A549 (cell line): ENCODE measurements around the gene ZBTB48. TPM values are rescaled to one million over a fixed set of nuclear protein-coding genes. Genes with fewer than 3 reads are reported as not detected.
"Not testable (repeated sequence)": the region's sequence is repeated elsewhere in the genome, so short reads cannot be mapped to it uniquely, and the experiment has no call there.

Source experiments
- ATAC-seq, 2 experiments: fragments of 200-7000 bp in 1 of 2; fragments of >200 bp in 1 of 2; cut with Nextera tagmentation in 1 of 2; cut with Tn5 transposase in 1 of 2; 3 replicates each; pipeline versions ENCODE4 v1.8.0 to v1.9.1; 2018 to 2020; ENCODE audit warnings: mild to moderate bottlenecking in 1 of 2, moderate library complexity in 1 of 2
- CTCF ChIA-PET: fragments of 300-600 bp; sonication (Branson Sonifier 250); formaldehyde crosslinking; extraction: SDS; loops from one replicate; lab custom pipeline; 2021; ENCODE audit warnings: antibody characterized with exemption, inconsistent platforms; lab: Yijun Ruan, JAX
- POLR2A ChIA-PET: fragments of 350-600 bp; formaldehyde crosslinking; extraction: SDS; loops from one replicate; lab custom pipeline; 2021; ENCODE audit warnings: antibody characterized with exemption, inconsistent platforms; lab: Yijun Ruan, JAX
- DNase-seq, 2 experiments: peaks; one replicate each; pipeline versions ENCODE4 v3.0.0 to v3.0.0-alpha.2; 2011 to 2016; ENCODE audit warnings: low read depth in 1 of 2, low spot score in 1 of 2
- FAIRE-seq: peaks from 2 replicates; lab custom pipeline; 2011; peaks lifted over from hg19 to GRCh38; lab: Jason Lieb, UNC
- H3K27ac ChIP-seq, 2 experiments: fragments of >200 bp; sonication (Bioruptor Twin); formaldehyde crosslinking; 3 replicates each; pipeline ENCODE4 v1.5.1; 2016 to 2017
- H3K4me1 ChIP-seq: fragments of >200 bp; sonication (Bioruptor Twin); formaldehyde crosslinking; 3 replicates; pipeline ENCODE4 v1.6.1; 2016
- H3K4me2 ChIP-seq: fragments of >200 bp; sonication (Bioruptor Twin); formaldehyde crosslinking; 3 replicates; pipeline ENCODE4 v1.6.1; 2016
- H3K4me3 ChIP-seq: fragments of >200 bp; sonication (Bioruptor Twin); formaldehyde crosslinking; 3 replicates; pipeline ENCODE4 v1.5.1; 2016
- H3K9me3 ChIP-seq: fragments of >200 bp; sonication (Bioruptor Twin); formaldehyde crosslinking; 3 replicates; pipeline ENCODE4 v1.6.1; 2016
- EP300 ChIP-seq, 2 experiments: fragments of >200 bp; sonication (Bioruptor Twin); formaldehyde crosslinking; IDR thresholded peaks; 2 replicates in 1 of 2; 3 replicates in 1 of 2; pipeline ENCODE4 v1.6.1; 2016 to 2017
- FOXS1 ChIP-seq: fragments of 250-450 bp; sonication (Bioruptor Pico); IDR thresholded peaks from 2 replicates; pipeline ENCODE4 v1.5.0; 2020; ENCODE audit warnings: mild to moderate bottlenecking, moderate library complexity
- JUNB ChIP-seq: fragments of >200 bp; sonication (Bioruptor Twin); formaldehyde crosslinking; IDR thresholded peaks from 2 replicates; pipeline ENCODE4 v1.6.1; 2016
- MAZ ChIP-seq: fragments of 150-350 bp; IDR thresholded peaks from 2 replicates; pipeline ENCODE4 v1.6.1; 2014; ENCODE audit warnings: antibody characterized with exemption, low read depth, low read length, borderline replicate concordance
- NFE2L2 ChIP-seq: fragments of 150-350 bp; conservative IDR thresholded peaks from 2 replicates; pipeline ENCODE4 v1.6.1; 2014; ENCODE audit warnings: low read length
- NPAS2 ChIP-seq: fragments of 250-450 bp; sonication (Bioruptor Pico); IDR thresholded peaks from 2 replicates; pipeline ENCODE4 v1.8.0; 2022; ENCODE audit warnings: mild to moderate bottlenecking, moderate library complexity, borderline replicate concordance
- POLR2AphosphoS2 ChIP-seq: conservative IDR thresholded peaks from 2 replicates; pipeline ENCODE4 v1.6.1; 2012; ENCODE audit warnings: low read length, improper control_type of control experiment, inconsistent platforms
- RAD21 ChIP-seq, 2 experiments: fragments of >200 bp in 1 of 2; sonication (Bioruptor Twin) in 1 of 2; formaldehyde crosslinking in 1 of 2; IDR thresholded peaks in 1 of 2; conservative IDR thresholded peaks in 1 of 2; 2 replicates in 1 of 2; 3 replicates in 1 of 2; pipeline ENCODE4 v1.6.1; 2012 to 2018; ENCODE audit warnings: inconsistent platforms in 1 of 2
- RNF2 ChIP-seq: fragments of 200-600 bp; sonication (generic); IDR thresholded peaks from 2 replicates; pipeline ENCODE4 v1.6.1; 2016; ENCODE audit warnings: low read depth, mild to moderate bottlenecking, antibody characterized with exemption, moderate library complexity, borderline replicate concordance
- SMC3 ChIP-seq: fragments of >200 bp; sonication (Bioruptor Twin); formaldehyde crosslinking; IDR thresholded peaks from 3 replicates; pipeline ENCODE4 v1.6.1; 2018; ENCODE audit warnings: inconsistent platforms
- TFCP2L1 ChIP-seq: fragments of 250-450 bp; sonication (Bioruptor Pico); IDR thresholded peaks from 2 replicates; pipeline ENCODE4 v1.5.0; 2021; ENCODE audit warnings: mild to moderate bottlenecking
- USF2 ChIP-seq: fragments of 450-650 bp; IDR thresholded peaks from 2 replicates; pipeline ENCODE4 v1.6.1; 2014; ENCODE audit warnings: antibody characterized with exemption
- ZC3H11A ChIP-seq: fragments of 450-650 bp; IDR thresholded peaks from 2 replicates; pipeline ENCODE4 v1.6.1; 2014; ENCODE audit warnings: antibody characterized with exemption, mild to moderate bottlenecking
- ZNF302 ChIP-seq: fragments of 250-450 bp; sonication (Bioruptor Pico); IDR thresholded peaks from 2 replicates; pipeline ENCODE4 v1.9.0; 2021; ENCODE audit warnings: inconsistent platforms, mild to moderate bottlenecking, moderate library complexity
- WGBS: methylation state at CpG from one replicate; pipeline ENCODE4 v1.1.6; 2017; ENCODE audit errors: missing lambda C conversion rate; 5-methylcytosine and 5-hydroxymethylcytosine counted together
- polyA plus RNA-seq, 4 experiments: library from polyadenylated mRNA; depleted of rRNA in 3 of 4; stranded (reverse); fragments of >200 nt; fragmentation: RNase III in 1 of 4; extraction: RNeasy Plus Mini Kit Qiagen cat#74134 plus additional on column Dnase treatment in 1 of 4; gene quantifications; 2 replicates in 3 of 4; 3 replicates in 1 of 4; pipeline ENCODE4 v1.2.3, GENCODE V29; 2011 to 2017
- TF ChIP-seq, protein P1 (sequence below): IDR thresholded peaks from 2 replicates; pipeline ENCODE4 v1.6.1; 2012; ENCODE audit warnings: low read depth, borderline replicate concordance
- TF ChIP-seq, protein P2 (sequence below): IDR thresholded peaks from 2 replicates; pipeline ENCODE4 v1.6.1; 2012
- TF ChIP-seq, protein P3 (sequence below): fragments of >200 bp; sonication (Bioruptor Twin); formaldehyde crosslinking; IDR thresholded peaks from 3 replicates; pipeline ENCODE4 v1.6.1; 2016
- TF ChIP-seq, protein P4 (sequence below): IDR thresholded peaks from 2 replicates; pipeline ENCODE4 v1.6.1; 2012

Gene ZBTB48
- polyA plus RNA-seq, 2 of the 4 experiments (the other 2 are of a cell fraction), result 8.0 to 13.1 TPM

DNA sequence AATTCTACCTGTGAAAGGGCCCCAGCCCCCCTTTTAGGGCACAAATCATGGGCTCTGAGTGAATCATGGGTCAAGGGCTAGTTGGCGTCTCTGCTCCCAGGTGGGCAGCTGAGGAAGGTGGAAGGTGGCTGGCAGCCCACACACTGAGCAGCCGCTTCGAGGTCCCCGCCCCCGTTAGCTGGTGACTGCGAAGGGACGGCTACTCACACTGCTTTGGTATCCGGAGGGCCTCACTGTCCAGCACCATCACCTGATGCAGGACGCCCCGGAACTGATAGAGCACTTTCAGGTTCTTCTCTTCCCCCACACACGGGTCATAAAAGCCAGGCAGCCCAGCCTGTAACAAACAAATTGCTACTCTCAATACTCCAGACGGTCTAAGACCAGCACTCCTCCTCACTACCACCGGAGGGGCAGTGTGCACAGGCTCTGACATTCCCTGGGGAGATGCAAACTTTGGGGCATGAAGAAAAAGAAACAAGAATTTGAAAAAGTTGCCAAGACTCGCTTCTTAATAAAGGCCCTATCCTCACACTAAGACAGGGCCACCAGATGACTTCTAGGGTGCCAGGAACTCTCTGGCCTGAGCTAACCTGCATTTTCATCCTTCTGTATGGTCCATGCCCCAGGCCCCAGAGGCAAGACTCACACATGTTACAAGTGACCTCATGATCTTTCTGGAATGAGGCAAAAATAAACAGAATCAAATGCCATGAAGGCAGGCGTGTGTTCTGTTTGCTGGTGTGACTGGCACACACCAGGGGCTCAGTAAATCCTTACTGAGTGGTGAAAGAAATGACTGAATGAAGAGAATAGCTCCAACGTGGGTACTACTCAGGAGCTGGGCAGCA, 56.3 kb downstream of the ZBTB48 start (continued):
- TF ChIP-seq, protein P1, sequence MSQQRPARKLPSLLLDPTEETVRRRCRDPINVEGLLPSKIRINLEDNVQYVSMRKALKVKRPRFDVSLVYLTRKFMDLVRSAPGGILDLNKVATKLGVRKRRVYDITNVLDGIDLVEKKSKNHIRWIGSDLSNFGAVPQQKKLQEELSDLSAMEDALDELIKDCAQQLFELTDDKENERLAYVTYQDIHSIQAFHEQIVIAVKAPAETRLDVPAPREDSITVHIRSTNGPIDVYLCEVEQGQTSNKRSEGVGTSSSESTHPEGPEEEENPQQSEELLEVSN, result no peak
- TF ChIP-seq FOXS1 (no peak), POLR2AphosphoS2 (no peak), ZNF302 (CRISPR knock-in tag) (no peak), USF2 (no peak), EP300 (IDR thresholded peaks at IDR 0.05) (no peak)
- TF ChIP-seq, all 56 proteins: peak for 0

DNA sequence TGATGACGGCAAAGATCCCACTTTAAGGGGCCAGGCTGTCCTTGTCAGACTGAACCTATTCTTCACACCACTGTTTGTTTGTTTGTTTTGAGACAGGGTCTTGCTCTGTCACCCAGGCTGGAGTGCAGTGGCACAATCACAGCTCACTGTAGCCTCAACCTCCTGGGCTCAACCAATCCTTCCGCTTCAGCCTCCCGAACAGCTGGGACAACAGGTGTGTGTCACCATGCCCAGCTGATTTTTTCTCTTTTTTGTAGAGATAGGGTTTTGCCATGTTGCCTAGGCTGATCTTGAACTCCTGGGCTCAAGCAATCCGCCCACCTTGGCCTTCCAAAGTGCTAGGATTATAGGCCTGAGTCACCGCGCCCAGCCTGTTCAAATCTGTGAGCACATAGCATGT, 57.0 kb downstream of the ZBTB48 start:
- H3K4me3 ChIP-seq, H3K27ac ChIP-seq, H3K4me2 ChIP-seq, H3K4me1 ChIP-seq, POLR2A ChIA-PET, DNase-seq, ATAC-seq, H3K9me3 ChIP-seq, FAIRE-seq: not testable (repeated sequence)
- 94% methylated on average over 6 of the region's 6 CpGs for whole genome bisulfite sequencing
- CTCF ChIA-PET, result interaction anchor here (0.6 to 3.5 kb wide), 3 partner anchors 9 to 112 kb away, joined by 3 to 21 read pairs (median 3); no protein-coding TSS in a partner anchor

DNA sequence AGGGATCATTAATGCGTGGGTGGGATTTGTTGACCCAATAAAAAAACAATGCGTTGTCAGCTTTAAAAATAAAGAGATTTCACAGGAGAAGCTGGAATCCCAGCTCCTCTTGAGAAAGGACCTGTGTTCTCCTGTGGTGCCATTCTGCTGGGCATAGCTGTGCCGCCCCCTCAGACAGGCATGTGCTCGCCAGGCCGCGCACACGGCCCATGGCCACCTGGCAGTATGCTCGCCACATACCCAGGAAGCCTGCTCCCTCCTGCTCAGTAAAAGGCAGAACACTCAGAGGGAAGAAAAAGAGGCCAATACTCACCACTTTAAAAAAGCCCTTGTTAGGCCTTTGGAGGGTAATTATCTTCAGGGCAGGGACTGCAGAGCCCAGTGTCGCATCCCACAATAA, 58.0 kb downstream of the ZBTB48 start:
- Histone ChIP-seq H3K9me3 (no peaks in the 10 kb centered on the region), H3K4me1 (no peaks in the 10 kb centered on the region), H3K4me2 (no peak overlapping the region), H3K27ac (no peak overlapping the region), H3K4me3 (no peak overlapping the region)
- DNase-seq (no peak), FAIRE-seq (no peak), ATAC-seq (no peak)
- POLR2A ChIA-PET, result no interaction called here
- CTCF ChIA-PET, result interaction anchor here (0.9 to 3.5 kb wide), 2 partner anchors 8 to 36 kb away, joined by 3 to 21 read pairs; no protein-coding TSS in a partner anchor
- TF ChIP-seq, protein P2, sequence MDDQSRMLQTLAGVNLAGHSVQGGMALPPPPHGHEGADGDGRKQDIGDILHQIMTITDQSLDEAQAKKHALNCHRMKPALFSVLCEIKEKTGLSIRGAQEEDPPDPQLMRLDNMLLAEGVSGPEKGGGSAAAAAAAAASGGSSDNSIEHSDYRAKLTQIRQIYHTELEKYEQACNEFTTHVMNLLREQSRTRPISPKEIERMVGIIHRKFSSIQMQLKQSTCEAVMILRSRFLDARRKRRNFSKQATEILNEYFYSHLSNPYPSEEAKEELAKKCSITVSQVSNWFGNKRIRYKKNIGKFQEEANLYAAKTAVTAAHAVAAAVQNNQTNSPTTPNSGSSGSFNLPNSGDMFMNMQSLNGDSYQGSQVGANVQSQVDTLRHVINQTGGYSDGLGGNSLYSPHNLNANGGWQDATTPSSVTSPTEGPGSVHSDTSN, result no peak
- TF ChIP-seq RNF2 (no peak), NFE2L2 (no peak), ZC3H11A (no peak), TFCP2L1 (no peak), RAD21 (conservative IDR thresholded peaks at IDR 0.05 in 1 of 2, IDR thresholded peaks at IDR 0.05 in 1 of 2) (no peak), FOXS1 (no peak), SMC3 (no peak), NPAS2 (CRISPR knock-in tag) (no peak), MAZ (no peak), JUNB (no peak)
- TF ChIP-seq, protein P3, sequence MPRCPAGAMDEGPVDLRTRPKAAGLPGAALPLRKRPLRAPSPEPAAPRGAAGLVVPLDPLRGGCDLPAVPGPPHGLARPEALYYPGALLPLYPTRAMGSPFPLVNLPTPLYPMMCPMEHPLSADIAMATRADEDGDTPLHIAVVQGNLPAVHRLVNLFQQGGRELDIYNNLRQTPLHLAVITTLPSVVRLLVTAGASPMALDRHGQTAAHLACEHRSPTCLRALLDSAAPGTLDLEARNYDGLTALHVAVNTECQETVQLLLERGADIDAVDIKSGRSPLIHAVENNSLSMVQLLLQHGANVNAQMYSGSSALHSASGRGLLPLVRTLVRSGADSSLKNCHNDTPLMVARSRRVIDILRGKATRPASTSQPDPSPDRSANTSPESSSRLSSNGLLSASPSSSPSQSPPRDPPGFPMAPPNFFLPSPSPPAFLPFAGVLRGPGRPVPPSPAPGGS, result no peak
- TF ChIP-seq, protein P4, sequence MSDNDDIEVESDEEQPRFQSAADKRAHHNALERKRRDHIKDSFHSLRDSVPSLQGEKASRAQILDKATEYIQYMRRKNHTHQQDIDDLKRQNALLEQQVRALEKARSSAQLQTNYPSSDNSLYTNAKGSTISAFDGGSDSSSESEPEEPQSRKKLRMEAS, result no peak
- 93% methylated on average over 8 of the region's 9 CpGs for WGBS
